ENCODE measurements around the gene NKX2-1. TPM values are rescaled to one million over a fixed set of nuclear protein-coding genes. Genes with fewer than 3 reads are reported as not detected.

NKX2-1 gene
- polyA plus RNA-seq = not detected in 2 replicates

GRCh38 chr14:36519431-36520321, at the start of gene NKX2-1:
TSS of gene NKX2-1 (minus strand) at chr14:36520232. CDS start at chr14:36520129, 103 bp downstream.

Other genes with a start within 250 kb of the NKX2-1 start
- gene MBIP, start 199.6 kb downstream of the NKX2-1 start, polyA plus RNA-seq = 39.6 and 55.8 TPM in 2 replicates
- not detected in 2 replicates for gene NKX2-8, start 62.4 kb upstream of the NKX2-1 start, polyA plus RNA-seq
- 0.07 TPM in 1 of 2 replicates, not detected in the other for gene PAX9, start 141.6 kb upstream of the NKX2-1 start, polyA plus RNA-seq

Measured in Purkinje cell (primary cell).